Activated T-helper 9 cell treated with anti-CD3 and anti-CD28 coated beads, Interleukin-2, amount 50 U/mL, for 16 hours (primary cell): Measurements from ENCODE around the gene IL1RAPL2.

Experiments
- DNase-seq: peaks from one replicate; pipeline ENCODE4 v3.0.0-alpha.2; 2020; ENCODE audit warnings: low read depth

Gene IL1RAPL2

DNA sequence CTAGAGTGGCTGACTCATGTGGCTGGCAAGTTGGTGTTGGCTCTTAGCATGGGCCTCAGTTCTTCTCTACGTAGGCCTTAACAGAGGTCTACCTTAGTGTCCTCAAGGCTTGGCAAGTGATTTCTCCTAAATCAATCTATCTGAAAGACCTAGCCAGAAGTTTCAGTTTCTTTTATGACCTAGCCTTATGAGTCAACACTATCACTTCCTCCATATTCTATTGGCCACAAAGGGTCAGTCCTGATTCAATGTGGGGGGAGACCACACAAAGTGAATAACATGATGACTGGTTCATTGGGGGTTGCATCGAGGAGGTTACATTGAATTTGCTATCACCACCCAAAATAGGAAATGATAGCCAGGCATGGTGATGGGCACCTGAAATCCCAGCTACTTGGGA lies 1250.5 kb downstream of the IL1RAPL2 start:
- no peak for DNase-seq
